Kidney epithelial cell (primary cell): ENCODE measurements around the gene NPFFR1. TPM values are rescaled to one million over a fixed set of nuclear protein-coding genes. Genes with fewer than 3 reads are reported as not detected.
"Not testable (repeated sequence)": the region's sequence is repeated elsewhere in the genome, so short reads cannot be mapped to it uniquely, and the experiment has no call there.

Source experiments
- DNase-seq: peaks from one replicate; pipeline ENCODE4 v3.0.0-alpha.2; 2010; ENCODE audit warnings: low read depth
- H3K27me3 ChIP-seq: 2 replicates; pipeline ENCODE4 v1.6.0; 2011; ENCODE audit warnings: low read length; ENCODE audit not compliant: control insufficient read depth, insufficient read depth
- H3K36me3 ChIP-seq: 2 replicates; pipeline ENCODE4 v1.5.1; 2011; ENCODE audit warnings: low read length; ENCODE audit not compliant: control insufficient read depth, insufficient read depth
- H3K4me3 ChIP-seq: 2 replicates; pipeline ENCODE4 v1.5.1; 2011; ENCODE audit warnings: low read depth, mild to moderate bottlenecking, control low read depth, low read length
- CTCF ChIP-seq: IDR thresholded peaks from 2 replicates; pipeline ENCODE4 v1.5.1; 2011; ENCODE audit warnings: mild to moderate bottlenecking, moderate library complexity, low read length, control low read depth, inconsistent platforms; ENCODE audit not compliant: insufficient read depth, poor library complexity, severe bottlenecking
- total RNA-seq: library from RNA; depleted of rRNA; stranded (reverse); fragments of >200 nt; gene quantifications from 2 replicates; pipeline ENCODE4 v1.2.3, GENCODE V29; 2015

NPFFR1 gene
- total RNA-seq, 1 donor from 2014 or later = 0.04 TPM

DNA sequence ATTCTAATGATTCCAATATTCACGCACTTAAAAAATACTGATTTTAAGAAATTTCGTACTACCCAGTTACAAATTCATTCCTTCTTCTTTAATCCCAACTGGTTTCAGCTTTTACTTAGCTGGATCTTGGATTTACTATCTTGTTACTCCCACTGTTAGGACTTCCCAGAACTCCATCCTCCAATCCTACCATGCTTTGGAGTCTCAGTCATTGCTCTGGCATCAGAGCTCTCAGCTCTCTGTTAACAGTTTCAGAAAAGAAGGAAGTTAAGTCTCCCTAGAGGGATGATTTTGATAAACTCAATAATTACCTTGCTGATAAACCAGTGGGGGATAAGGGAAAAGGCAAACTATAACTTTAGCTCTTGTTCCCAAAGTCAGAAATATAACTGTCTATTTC, 60.1 kb downstream of the NPFFR1 start:
- TF ChIP-seq CTCF = no peak
- no peak for DNase-seq
- H3K4me3 ChIP-seq = no peak overlapping the region
- no peaks in the 10 kb centered on the region for H3K27me3 ChIP-seq
- H3K36me3 ChIP-seq = no peaks in the 10 kb centered on the region

- H3K36me3 ChIP-seq, DNase-seq, H3K27me3 ChIP-seq, H3K4me3 ChIP-seq: not testable (repeated sequence)
Observed at GRCh38 chr10:70222811-70223447, 60.9 kb downstream of the NPFFR1 start.

DNA sequence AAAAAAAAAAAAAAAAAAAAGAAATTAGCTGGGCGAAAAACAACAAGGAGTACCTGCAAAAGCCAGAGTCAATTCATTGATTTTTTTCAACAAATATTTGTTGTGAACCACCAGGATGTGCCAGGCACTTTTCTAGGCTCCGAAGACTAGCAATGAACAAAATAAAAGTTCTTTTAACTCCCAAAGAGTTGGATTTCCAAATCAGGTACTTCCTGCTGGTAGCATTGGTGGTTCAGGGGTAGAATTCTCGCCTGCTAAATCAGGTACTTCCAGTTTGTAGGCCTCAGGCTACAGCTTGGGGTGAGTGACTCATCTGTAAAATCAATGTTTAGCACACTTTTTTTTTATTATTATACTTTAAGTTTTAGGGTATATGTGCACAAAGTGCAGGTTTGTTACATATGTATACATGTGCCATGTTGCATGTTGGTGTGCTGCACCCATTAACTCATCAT, 61.4 kb downstream of the NPFFR1 start:
- no peak for DNase-seq
- H3K27me3 ChIP-seq = no peaks in the 10 kb centered on the region
- H3K4me3 ChIP-seq = no peak overlapping the region
- no peaks in the 10 kb centered on the region for H3K36me3 ChIP-seq
- TF ChIP-seq CTCF = no peak

DNA sequence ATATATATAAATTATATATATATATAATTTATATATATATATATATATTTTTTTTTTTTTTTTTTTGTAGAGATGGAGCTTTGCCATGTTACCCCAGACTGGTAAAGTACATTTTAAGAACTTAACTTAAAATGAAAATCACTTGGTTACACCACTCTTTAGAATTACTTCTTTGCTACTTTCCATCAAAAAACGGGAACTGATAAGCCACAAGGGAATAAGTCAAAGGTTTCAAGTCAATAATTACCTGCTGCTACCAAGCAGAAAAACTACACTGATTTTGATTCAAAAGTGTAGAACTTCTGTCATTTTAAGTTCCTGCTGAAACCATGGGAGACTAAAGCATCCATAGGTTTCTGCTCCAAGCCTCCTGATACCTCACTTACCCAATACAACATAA, 62.8 kb downstream of the NPFFR1 start:
- Histone ChIP-seq H3K36me3 (no peaks in the 10 kb centered on the region), H3K27me3 (no peaks in the 10 kb centered on the region), H3K4me3 (no peak overlapping the region)
- no peak for DNase-seq
- TF ChIP-seq CTCF = no peak

- Histone ChIP-seq H3K4me3 (no peak overlapping the region), H3K36me3 (no peaks in the 10 kb centered on the region), H3K27me3 (no peaks in the 10 kb centered on the region)
- DNase-seq = no peak
- no peak for TF ChIP-seq CTCF
Observed at GRCh38 chr10:70212879-70213278, 70.9 kb downstream of the NPFFR1 start.

- peaks cover under 1% of the 10 kb centered on the region for H3K36me3 ChIP-seq
- no peaks in the 10 kb centered on the region for H3K27me3 ChIP-seq
- no peak overlapping the region for H3K4me3 ChIP-seq
- TF ChIP-seq CTCF = no peak
- DNase-seq = no peak
Observed at GRCh38 chr10:70212277-70212676, 71.5 kb downstream of the NPFFR1 start.
